Upper lobe of left lung (tissue), 4 donors: ENCODE results near the gene SPINK13.

ENCODE experiments used
- POLR2A ChIP-seq, 4 donors: fragments of 450-650 bp; IDR thresholded peaks; one replicate each; pipeline ENCODE4 v1.5.1; 2016 to 2017; ENCODE audit warnings: antibody characterized with exemption in 4 of 4, mild to moderate bottlenecking in 2 of 4
- POLR2AphosphoS5 ChIP-seq, 2 donors: sonication (generic); formaldehyde crosslinking; IDR thresholded peaks; one replicate each; pipeline ENCODE4 v1.5.1; 2017; ENCODE audit warnings: antibody characterized with exemption in 2 of 2
- TF ChIP-seq, protein P1 (sequence below), 6 experiments: fragments of 450-650 bp in 4 of 6; fragments of 200-600 bp in 2 of 6; sonication (generic) in 2 of 6; IDR thresholded peaks; one replicate each; pipeline ENCODE4 v1.5.1; 2016 to 2019; ENCODE audit warnings: antibody characterized with exemption in 6 of 6

DNA sequence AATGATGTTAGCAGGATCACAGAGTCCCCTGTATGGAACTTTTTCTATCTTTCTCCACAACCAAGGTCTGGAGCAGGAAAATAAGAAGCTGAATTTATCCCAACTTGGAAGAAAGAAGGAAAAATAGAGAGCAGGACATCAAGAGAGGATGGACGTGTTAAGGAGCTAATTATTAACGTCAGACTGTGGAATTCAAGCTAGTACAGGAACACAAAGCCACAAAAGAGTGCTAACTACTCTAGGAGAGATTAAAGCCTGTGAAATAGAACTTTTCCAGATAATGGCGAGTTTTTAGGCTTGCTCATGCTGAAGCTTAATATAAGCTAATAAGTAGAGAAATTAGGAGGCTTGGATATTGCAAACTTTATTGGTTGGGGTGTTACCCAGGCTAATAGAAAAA, 632 bp upstream of the SPINK13 start:
- TF ChIP-seq POLR2AphosphoS5 (IDR thresholded peaks at IDR 0.05), result no peak
- TF ChIP-seq, protein P1, sequence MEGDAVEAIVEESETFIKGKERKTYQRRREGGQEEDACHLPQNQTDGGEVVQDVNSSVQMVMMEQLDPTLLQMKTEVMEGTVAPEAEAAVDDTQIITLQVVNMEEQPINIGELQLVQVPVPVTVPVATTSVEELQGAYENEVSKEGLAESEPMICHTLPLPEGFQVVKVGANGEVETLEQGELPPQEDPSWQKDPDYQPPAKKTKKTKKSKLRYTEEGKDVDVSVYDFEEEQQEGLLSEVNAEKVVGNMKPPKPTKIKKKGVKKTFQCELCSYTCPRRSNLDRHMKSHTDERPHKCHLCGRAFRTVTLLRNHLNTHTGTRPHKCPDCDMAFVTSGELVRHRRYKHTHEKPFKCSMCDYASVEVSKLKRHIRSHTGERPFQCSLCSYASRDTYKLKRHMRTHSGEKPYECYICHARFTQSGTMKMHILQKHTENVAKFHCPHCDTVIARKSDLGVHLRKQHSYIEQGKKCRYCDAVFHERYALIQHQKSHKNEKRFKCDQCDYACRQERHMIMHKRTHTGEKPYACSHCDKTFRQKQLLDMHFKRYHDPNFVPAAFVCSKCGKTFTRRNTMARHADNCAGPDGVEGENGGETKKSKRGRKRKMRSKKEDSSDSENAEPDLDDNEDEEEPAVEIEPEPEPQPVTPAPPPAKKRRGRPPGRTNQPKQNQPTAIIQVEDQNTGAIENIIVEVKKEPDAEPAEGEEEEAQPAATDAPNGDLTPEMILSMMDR (IDR thresholded peaks at IDR 0.05), result no peak
- TF ChIP-seq POLR2A (IDR thresholded peaks at IDR 0.05), result no peak
